ENCODE results near the gene CARM1. TPM values are rescaled to one million over a fixed set of nuclear protein-coding genes. Genes with fewer than 3 reads are reported as not detected.

The CARM1 gene
- total RNA-seq, 4 donors from 2014 or later: 17.0 to 37.1 (median 18.8) TPM

DNA sequence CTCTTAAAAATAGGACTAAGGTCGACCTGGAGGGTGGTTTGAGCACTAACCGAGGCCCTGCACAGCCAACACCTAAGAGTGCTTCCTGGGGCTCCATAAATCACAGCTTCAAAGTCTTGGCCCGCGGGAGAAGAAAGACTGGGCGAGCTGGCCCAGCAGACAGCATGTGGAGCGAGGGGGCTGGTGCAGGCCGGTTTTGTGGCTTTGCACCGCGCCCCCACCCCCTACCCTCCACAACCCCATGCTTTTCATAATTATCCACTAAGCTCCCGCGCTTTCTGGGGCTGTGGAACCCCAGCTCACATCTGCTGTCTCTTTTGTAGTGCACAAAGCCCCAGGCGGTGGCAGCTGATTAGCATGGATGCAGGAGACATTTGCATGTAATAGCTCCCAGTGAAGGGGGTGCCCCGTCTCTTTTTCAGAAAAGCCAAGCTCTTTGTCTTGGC lies 17.1 kb downstream of the CARM1 start:
- Histone ChIP-seq H3K4me3 (no peak overlapping the region), H3K27me3 (no peaks in the 10 kb centered on the region), H3K36me3 (no peaks in the 10 kb centered on the region), H3K9me3 (no peaks in the 10 kb centered on the region), H3K27ac (no peak overlapping the region), H3K4me1 (peaks cover 0 to 60% (median 15%) of the 10 kb centered on the region in 3 donors)
- 33 to 55% methylated on average over 2 of the region's 13 CpGs for WGBS, 2 donors (ENCODE audit: low coverage in 1 of 2)
- TF ChIP-seq EP300 (IDR thresholded peaks at IDR 0.05) (no peak), POLR2A (IDR thresholded peaks at IDR 0.05) (no peak), POLR2AphosphoS5 (IDR thresholded peaks at IDR 0.05) (no peak)
- TF ChIP-seq, protein P1, sequence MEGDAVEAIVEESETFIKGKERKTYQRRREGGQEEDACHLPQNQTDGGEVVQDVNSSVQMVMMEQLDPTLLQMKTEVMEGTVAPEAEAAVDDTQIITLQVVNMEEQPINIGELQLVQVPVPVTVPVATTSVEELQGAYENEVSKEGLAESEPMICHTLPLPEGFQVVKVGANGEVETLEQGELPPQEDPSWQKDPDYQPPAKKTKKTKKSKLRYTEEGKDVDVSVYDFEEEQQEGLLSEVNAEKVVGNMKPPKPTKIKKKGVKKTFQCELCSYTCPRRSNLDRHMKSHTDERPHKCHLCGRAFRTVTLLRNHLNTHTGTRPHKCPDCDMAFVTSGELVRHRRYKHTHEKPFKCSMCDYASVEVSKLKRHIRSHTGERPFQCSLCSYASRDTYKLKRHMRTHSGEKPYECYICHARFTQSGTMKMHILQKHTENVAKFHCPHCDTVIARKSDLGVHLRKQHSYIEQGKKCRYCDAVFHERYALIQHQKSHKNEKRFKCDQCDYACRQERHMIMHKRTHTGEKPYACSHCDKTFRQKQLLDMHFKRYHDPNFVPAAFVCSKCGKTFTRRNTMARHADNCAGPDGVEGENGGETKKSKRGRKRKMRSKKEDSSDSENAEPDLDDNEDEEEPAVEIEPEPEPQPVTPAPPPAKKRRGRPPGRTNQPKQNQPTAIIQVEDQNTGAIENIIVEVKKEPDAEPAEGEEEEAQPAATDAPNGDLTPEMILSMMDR (IDR thresholded peaks at IDR 0.05): no peak
- ATAC-seq: no peak

DNA sequence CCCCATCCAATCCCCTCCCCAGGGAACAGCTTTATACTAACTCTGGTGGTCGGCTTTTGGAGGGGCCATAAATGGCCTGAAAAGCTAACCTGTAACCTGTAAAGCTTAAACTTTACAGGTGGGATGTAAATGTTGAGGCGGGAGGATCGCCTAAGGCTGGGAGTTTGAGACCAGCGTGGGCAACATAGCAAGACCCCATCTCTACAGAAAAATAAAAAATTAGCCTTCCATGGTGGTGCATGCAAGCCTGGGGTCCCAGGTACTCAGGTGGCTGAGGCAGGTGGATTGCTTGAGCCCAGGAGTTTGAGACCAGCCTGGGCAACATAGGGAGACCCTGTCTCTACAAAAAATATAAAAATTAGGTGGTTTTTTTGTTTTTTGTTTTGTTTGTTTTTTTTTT lies 18.5 kb downstream of the CARM1 start:
- no peaks in the 10 kb centered on the region for H3K27me3 ChIP-seq
- no peaks in the 10 kb centered on the region for H3K36me3 ChIP-seq
- ATAC-seq: no peak
- WGBS, 2 donors (ENCODE audit: low coverage in 1 of 2): 100% methylated on average over 1 of the region's 4 CpGs; no CpG with 5 or more reads in 1 of the 2 donors
- peaks cover 0 to 62% (median 8%) of the 10 kb centered on the region in 3 donors for H3K4me1 ChIP-seq
- TF ChIP-seq POLR2A (IDR thresholded peaks at IDR 0.05): no peak
- no peak for TF ChIP-seq EP300 (IDR thresholded peaks at IDR 0.05)
- TF ChIP-seq, protein P1 (IDR thresholded peaks at IDR 0.05): no peak
- H3K4me3 ChIP-seq: no peak overlapping the region
- no peak overlapping the region for H3K27ac ChIP-seq
- H3K9me3 ChIP-seq: no peaks in the 10 kb centered on the region

DNA sequence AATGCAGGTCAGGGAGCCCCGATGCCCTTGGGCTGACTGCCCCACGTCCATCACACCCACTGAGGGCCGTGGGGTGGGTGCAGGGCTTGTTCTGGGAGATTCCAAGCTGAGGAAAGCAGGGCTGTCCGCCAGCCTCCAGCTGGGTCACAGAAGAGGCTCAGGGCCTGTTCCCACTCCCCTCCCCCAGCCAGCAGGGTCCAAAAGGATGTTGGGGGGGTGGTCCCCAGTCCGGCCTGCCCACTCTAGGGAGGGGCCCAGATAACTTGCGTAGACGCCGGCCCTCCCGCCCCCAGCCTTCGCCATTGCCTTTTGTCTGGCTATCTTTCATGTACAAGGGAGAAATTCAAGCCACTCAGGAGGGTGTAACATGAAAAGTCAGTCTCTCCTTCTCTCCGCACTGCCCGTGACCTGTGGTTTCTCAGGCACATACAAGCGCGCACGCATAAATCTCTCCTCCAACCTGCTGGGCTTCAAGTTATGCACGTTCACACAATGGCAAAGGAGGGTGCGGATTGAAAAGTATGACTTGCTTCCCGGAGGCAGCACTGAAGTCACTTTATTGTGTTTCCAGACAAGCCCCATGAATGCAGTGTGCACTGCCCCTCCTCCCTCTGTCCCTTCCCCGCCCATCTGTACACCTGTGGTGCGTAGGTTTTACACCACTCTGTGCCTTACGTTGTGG lies 20.2 kb downstream of the CARM1 start:
- Histone ChIP-seq H3K27me3 (no peaks in the 10 kb centered on the region), H3K4me3 (no peak overlapping the region), H3K9me3 (no peaks in the 10 kb centered on the region), H3K36me3 (no peaks in the 10 kb centered on the region), H3K27ac (peak overlapping the region in 1 of 4 donors; percentile 34), H3K4me1 (peaks cover 0 to 64% (median 6%) of the 10 kb centered on the region in 3 donors)
- peak; percentile 21 for ATAC-seq
- TF ChIP-seq POLR2A (IDR thresholded peaks at IDR 0.05) (no peak), POLR2AphosphoS5 (IDR thresholded peaks at IDR 0.05) (no peak), EP300 (IDR thresholded peaks at IDR 0.05) (no peak)
- TF ChIP-seq, protein P1 (IDR thresholded peaks at IDR 0.05): no peak
- WGBS, 2 donors (ENCODE audit: low coverage in 1 of 2): 46 to 76% methylated on average over 3 to 13 of the region's 21 CpGs

DNA sequence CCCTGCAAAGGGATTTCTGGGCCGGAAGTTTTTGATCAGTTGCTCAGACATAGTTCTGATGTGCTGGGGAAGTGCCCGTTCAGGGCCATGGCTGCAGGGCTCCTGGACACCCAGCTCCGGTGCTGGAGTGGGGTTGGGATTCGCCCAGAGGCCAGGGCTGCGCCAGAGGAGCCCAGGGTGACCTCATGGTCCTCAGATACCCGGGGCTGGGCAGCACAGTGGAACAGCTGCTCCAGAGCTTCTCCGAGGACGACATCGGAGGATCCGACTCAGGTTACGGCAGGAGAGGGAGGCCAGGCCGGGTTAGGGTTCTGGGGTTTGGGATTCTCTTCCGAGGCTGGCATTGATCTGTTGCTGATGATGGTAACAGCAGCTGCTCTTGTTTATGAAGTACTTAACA lies 20.9 kb downstream of the CARM1 start:
- H3K9me3 ChIP-seq: no peaks in the 10 kb centered on the region
- H3K27ac ChIP-seq: no peak overlapping the region
- ATAC-seq: no peak
- H3K36me3 ChIP-seq: no peaks in the 10 kb centered on the region
- H3K4me1 ChIP-seq: peaks cover 0 to 65% (median 13%) of the 10 kb centered on the region in 3 donors
- H3K27me3 ChIP-seq: no peaks in the 10 kb centered on the region
- no peak overlapping the region for H3K4me3 ChIP-seq
- TF ChIP-seq EP300 (IDR thresholded peaks at IDR 0.05) (no peak), POLR2AphosphoS5 (IDR thresholded peaks at IDR 0.05) (no peak), POLR2A (IDR thresholded peaks at IDR 0.05) (no peak)
- TF ChIP-seq, protein P1 (IDR thresholded peaks at IDR 0.05): no peak
- 29 to 92% methylated on average over 1 to 6 of the region's 13 CpGs for WGBS, 2 donors (ENCODE audit: low coverage in 1 of 2)

DNA sequence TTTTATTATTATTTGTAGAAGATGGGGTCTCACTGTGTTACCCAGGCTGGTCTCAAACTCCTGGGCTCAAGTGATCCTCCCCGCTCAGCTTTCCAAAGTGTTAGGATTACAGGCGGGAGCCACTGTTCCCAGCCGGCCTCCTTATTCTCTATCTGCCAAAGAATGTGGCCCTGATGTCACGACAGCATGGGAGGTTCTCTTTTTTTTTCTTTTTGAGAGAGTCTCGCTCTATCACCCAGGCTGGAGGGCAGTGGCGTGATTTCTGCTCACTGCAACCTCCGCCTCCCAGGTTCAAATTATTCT lies 23.5 kb downstream of the CARM1 start:
- H3K36me3 ChIP-seq: no peaks in the 10 kb centered on the region
- H3K9me3 ChIP-seq: no peaks in the 10 kb centered on the region
- H3K4me3 ChIP-seq: no peak overlapping the region
- WGBS, 2 donors (ENCODE audit: low coverage in 1 of 2): 79% methylated on average over 5 of the region's 7 CpGs; no CpG with 5 or more reads in 1 of the 2 donors
- no peak overlapping the region for H3K27ac ChIP-seq
- ATAC-seq: no peak
- TF ChIP-seq POLR2A (IDR thresholded peaks at IDR 0.05): no peak
- TF ChIP-seq EP300 (IDR thresholded peaks at IDR 0.05): no peak
- TF ChIP-seq, protein P1 (IDR thresholded peaks at IDR 0.05): no peak
- TF ChIP-seq POLR2AphosphoS5 (IDR thresholded peaks at IDR 0.05): no peak
- peaks cover 0 to 75% (median 20%) of the 10 kb centered on the region in 3 donors for H3K4me1 ChIP-seq
- no peaks in the 10 kb centered on the region for H3K27me3 ChIP-seq

Measured in gastroesophageal sphincter (tissue), 4 donors.